Thyroid gland (tissue), 4 donors: ENCODE measurements around the gene FUOM. TPM values are rescaled to one million over a fixed set of nuclear protein-coding genes. Genes with fewer than 3 reads are reported as not detected.

Source experiments
- DNase-seq, 2 donors: peaks; one replicate each; pipeline ENCODE4 v3.0.0-alpha.2; 2019
- H3K27ac ChIP-seq, 3 donors: fragments of 200-600 bp; sonication (generic); 1 replicate in 2 of 3; 2 replicates in 1 of 3; pipeline ENCODE4 v1.5.1; 2016 to 2019; ENCODE audit warnings: mild to moderate bottlenecking in 1 of 3, moderate library complexity in 1 of 3
- H3K27me3 ChIP-seq: fragments of 200-600 bp; sonication (generic); one replicate; pipeline ENCODE4 v1.5.1; 2019
- H3K36me3 ChIP-seq, 2 donors: fragments of 200-600 bp; sonication (generic); one replicate each; pipeline ENCODE4 v1.5.1; 2016 to 2019
- H3K4me1 ChIP-seq, 2 donors: fragments of 200-600 bp; sonication (generic); one replicate each; pipeline ENCODE4 v1.5.1; 2017 to 2019
- H3K4me3 ChIP-seq, 3 donors: fragments of 200-600 bp; sonication (generic); replicated peaks in 1 of 3; 1 replicate in 2 of 3; 2 replicates in 1 of 3; pipeline ENCODE4 v1.5.1; 2016; ENCODE audit warnings: mild to moderate bottlenecking in 1 of 3
- H3K9me3 ChIP-seq: fragments of 200-600 bp; sonication (generic); one replicate; pipeline ENCODE4 v1.5.1; 2017
- CTCF ChIP-seq, 6 experiments: fragments of 200-600 bp in 3 of 6; fragments of 450-650 bp in 3 of 6; sonication (generic) in 3 of 6; IDR thresholded peaks; one replicate each; pipeline ENCODE4 v1.5.1; 2016 to 2019; ENCODE audit warnings: antibody characterized with exemption in 6 of 6, mild to moderate bottlenecking in 2 of 6, inconsistent platforms in 1 of 6, moderate library complexity in 1 of 6
- POLR2A ChIP-seq, 2 donors: fragments of 450-650 bp; IDR thresholded peaks; one replicate each; pipeline ENCODE4 v1.6.1; 2017; ENCODE audit warnings: antibody characterized with exemption in 2 of 2, mild to moderate bottlenecking in 2 of 2, moderate library complexity in 1 of 2
- whole genome bisulfite sequencing, 2 donors: methylation state at CpG; one replicate each; pipeline ENCODE4 v1.1.5; 2017; 5-methylcytosine and 5-hydroxymethylcytosine counted together
- intact Hi-C: fragments of 100-400 bp; cut with DNase I; formaldehyde crosslinking; loops from one replicate; pipeline ENCODE4 v1.15.1; 2023
- total RNA-seq, 4 donors: library from RNA; depleted of rRNA; stranded (reverse); fragments of >200 nt; gene quantifications; one replicate each; pipeline ENCODE4 v1.2.3, GENCODE V29; 2016

Gene FUOM
- total RNA-seq, 4 donors from 2014 or later, result 7.4 to 25.9 (median 18.9) TPM

GRCh38 chr10:133354672-133355240 lies 3.1 kb downstream of the FUOM start:
- Histone ChIP-seq H3K36me3 (no peaks in the 10 kb centered on the region), H3K27ac (no peak overlapping the region), H3K27me3 (no peaks in the 10 kb centered on the region), H3K4me3 (no peak overlapping the region), H3K4me1 (peaks cover 0 to 15% of the 10 kb centered on the region in 2 donors), H3K9me3 (no peaks in the 10 kb centered on the region)
- WGBS, 2 donors, result 87 to 94% methylated on average over 3 to 8 of the region's 14 CpGs
- TF ChIP-seq CTCF (IDR thresholded peaks at IDR 0.05) (no peak), POLR2A (IDR thresholded peaks at IDR 0.05) (no peak)
- intact Hi-C loops, result no loop called here
- DNase-seq, result no peak

GRCh38 chr10:133353988-133354605 lies 3.7 kb downstream of the FUOM start:
- intact Hi-C loops, result no loop called here
- H3K36me3 ChIP-seq, result no peaks in the 10 kb centered on the region
- H3K4me3 ChIP-seq, result no peak overlapping the region
- TF ChIP-seq POLR2A (IDR thresholded peaks at IDR 0.05) (no peak), CTCF (IDR thresholded peaks at IDR 0.05) (no peak)
- H3K27me3 ChIP-seq, result no peaks in the 10 kb centered on the region
- 86 to 94% methylated on average over 13 to 14 of the region's 16 CpGs for WGBS, 2 donors
- no peak for DNase-seq
- no peak overlapping the region for H3K27ac ChIP-seq
- no peaks in the 10 kb centered on the region for H3K9me3 ChIP-seq
- H3K4me1 ChIP-seq, result peaks cover 0 to 15% of the 10 kb centered on the region in 2 donors

GRCh38 chr10:133353202-133353959 lies 4.4 kb downstream of the FUOM start:
- no peak for DNase-seq
- no peak overlapping the region for H3K4me3 ChIP-seq
- intact Hi-C loops, result no loop called here
- no peaks in the 10 kb centered on the region for H3K36me3 ChIP-seq
- H3K27me3 ChIP-seq, result no peaks in the 10 kb centered on the region
- TF ChIP-seq POLR2A (IDR thresholded peaks at IDR 0.05) (no peak), CTCF (IDR thresholded peaks at IDR 0.05) (no peak)
- no peak overlapping the region for H3K27ac ChIP-seq
- H3K4me1 ChIP-seq, result peaks cover 0 to 15% of the 10 kb centered on the region in 2 donors
- no peaks in the 10 kb centered on the region for H3K9me3 ChIP-seq
- 82 to 85% methylated on average over 5 to 16 of the region's 16 CpGs for WGBS, 2 donors

DNA sequence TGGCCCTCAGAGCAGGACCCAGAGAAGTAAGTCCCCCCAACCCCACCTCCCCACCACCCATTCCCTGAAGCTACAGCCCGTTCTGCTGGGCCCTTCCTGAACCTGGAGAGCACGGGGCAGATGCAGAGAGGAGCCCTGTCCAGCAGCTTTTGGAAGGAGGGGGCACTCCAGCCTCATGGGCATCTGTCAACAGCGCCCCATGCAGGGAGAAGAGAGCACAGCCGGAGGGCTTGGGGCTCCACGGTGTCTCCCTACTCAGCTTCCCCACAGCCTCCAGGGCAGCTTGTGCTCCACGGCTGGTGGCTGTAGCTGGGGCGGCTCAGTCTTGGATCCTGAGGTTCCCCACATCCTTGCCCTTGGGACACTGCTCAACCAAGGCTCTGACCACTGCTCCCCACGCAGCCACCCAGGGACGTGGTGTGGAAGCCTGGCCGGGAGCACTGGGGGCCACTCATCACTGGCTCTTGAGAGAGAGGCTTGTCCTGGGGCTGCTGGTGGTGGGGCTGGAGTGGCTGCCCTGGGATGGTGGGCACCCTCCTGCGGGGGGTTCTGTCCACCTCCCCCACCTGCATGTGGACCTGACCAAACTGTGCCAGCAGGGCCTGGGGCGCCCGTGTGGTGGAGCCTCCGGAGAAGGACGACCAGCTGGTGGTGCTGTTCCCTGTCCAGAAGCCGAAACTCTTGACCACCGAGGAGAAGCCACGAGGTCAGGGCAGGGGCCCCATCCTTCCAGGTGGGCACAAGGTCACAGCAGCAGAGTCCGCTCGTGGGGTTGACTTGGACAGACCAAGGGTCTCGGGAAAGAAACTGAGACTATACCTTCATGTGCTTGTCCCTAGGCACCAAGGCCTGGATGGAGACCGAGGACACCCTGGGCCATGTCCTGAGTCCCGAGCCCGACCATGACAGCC lies 6.2 kb downstream of the FUOM start:
- intact Hi-C loops, result no loop called here
- TF ChIP-seq POLR2A (IDR thresholded peaks at IDR 0.05) (no peak), CTCF (IDR thresholded peaks at IDR 0.05) (no peak)
- 69 to 77% methylated on average over 6 to 21 of the region's 24 CpGs for WGBS, 2 donors
- Histone ChIP-seq H3K9me3 (no peaks in the 10 kb centered on the region), H3K4me3 (no peak overlapping the region), H3K27ac (no peak overlapping the region), H3K27me3 (peaks cover 6% of the 10 kb centered on the region), H3K36me3 (no peaks in the 10 kb centered on the region), H3K4me1 (peaks cover 0 to 4% of the 10 kb centered on the region in 2 donors)
- no peak for DNase-seq
